Stimulated activated CD4-positive, alpha-beta T cell treated with anti-CD3 and anti-CD28 coated beads, Interleukin-12 subunit alpha, Interleukin-12 subunit beta, amount 100 ng/mL, for 4 hours (primary cell): Measurements from ENCODE around the gene OPALIN.

Experiments used
- DNase-seq: peaks from one replicate; pipeline ENCODE4 v3.0.0-alpha.2; 2020

Gene OPALIN

DNA sequence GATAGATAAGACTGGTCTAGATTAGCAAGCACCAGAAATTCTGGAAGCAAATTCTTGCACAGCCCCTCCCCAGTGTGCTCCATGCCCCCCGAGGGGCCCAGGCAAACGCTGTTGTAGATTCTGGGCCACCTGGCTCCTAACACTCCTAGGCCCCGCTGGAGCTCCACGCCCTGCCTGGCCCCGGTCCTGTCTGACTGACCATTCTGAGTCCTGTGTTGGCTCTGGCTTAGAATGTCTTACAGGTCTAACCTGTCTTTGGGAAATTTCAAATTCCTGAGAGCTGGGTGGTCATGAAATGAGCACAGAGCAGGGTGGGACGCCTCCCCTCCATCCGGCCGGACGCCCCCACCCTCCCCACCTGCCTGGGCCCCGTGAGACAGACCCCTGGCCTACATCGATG is 12.6 kb upstream of the OPALIN start:
- DNase-seq, result no peak

DNA sequence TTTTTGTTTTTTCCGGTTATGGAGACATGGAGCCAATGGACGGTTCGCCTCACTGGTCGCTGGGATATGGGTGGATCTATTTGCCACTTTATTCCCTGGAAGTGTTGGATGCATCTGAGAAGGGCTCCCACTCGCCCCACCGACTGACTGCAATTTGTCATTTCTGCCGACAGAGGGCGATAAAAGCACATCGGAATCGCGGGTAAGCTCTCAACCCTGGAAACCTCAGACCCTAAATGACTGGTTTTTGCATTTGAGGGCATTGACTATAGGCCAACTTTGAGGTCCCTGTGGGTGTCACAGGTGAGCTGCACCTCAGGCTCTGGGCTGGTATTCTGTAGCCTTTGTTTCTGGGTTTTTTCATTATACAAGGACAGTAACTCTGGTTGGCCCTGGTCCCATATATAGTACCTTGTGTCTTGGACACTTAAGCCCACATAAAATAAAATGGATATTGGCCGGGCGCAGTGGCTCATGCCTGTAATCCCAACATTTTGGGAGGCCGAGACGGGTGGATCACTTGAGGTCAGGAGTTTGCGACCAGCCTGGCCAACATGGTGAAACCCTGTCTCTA is 11.9 kb upstream of the OPALIN start:
- DNase-seq, result peak; percentile 32

DNA sequence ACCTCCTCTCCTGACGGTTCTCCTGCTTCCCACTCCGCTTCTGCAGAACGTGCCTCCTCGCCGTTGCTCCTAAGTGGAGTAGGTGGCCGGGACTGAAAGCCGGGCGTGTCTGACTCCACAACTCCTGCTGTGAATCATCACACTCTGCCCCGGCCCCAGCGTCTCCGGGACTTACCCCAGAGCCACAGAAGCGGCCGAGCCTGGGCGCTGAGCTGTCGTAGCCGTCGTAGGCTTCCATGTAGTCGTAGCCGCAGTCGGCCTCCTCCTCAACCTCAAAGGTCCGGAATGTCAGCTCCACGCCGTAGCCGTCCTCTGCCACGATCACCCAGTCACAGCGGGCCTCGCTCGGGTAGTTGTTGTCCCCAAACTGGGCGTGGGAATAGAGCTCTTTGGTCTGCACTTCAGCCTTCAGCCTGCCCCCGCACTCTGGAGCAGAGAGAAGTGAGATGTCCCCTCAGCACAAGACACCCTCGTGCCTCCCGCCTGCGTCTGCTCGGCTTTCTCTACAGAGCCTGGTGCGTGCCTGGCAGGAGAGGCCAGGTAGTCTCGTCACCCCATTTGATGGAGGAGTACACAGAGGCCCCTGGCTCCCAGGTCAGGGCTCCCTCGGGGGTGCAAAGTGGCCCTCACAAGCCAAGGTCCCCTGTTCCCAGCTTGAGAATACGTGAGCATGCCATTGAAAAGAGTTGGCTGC is 11.2 kb upstream of the OPALIN start:
- DNase-seq, result no peak

DNA sequence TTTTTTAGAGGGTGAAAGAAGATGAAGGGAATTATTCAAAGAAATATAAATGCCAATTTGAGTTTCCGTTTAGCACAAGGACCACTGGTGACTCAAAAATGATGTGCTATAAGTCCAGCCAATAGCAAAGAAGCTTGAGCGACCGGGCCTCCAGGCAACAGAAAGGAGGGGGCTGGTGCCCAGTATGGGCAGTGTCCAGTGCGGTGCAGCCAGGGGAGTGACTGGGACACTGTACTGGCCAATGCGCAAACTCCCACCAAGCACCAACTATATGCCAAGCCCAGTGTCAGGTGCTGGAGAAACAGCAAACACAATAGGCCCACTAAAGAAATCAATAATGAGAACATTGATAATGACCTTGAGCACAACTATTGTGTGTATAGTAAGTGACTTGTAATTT is 10.2 kb upstream of the OPALIN start:
- DNase-seq, result no peak

DNA sequence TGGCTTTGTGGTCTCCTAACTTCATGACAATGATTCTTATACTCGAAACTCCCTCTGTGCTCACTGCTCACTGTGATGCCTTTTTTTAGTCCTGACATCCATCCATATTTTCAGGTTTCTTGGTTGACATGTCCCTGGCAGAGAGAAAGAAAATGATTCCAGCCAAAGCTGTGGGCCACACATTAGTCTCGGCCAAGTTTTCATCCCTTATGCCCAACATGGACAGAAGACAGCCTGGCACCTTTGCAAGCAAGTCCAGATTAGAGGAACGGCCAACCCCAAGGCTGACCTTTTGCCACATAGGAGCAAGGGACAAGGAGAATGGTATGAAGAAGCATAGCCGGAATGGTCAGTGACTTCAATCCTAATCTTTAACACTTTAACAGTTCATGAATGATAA is 8.7 kb upstream of the OPALIN start:
- no peak for DNase-seq

DNA sequence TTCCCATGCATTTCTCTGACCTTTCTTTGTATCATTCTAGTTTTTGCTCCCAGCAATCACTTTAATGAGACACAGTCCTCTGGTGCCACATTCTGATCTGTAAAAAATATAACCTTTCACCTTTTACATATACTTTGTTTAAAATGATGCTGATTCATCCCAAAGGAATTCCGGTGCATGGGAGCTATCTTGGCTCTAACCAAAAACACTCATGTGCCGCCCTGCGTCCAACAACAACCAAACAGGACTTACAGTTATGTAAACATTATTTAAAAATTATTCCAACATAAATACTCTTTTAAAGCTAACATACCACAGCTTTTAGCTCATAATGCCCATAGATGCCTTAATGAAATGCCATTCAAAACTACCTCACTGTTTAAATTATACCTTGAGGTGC is 7.7 kb upstream of the OPALIN start:
- no peak for DNase-seq

DNA sequence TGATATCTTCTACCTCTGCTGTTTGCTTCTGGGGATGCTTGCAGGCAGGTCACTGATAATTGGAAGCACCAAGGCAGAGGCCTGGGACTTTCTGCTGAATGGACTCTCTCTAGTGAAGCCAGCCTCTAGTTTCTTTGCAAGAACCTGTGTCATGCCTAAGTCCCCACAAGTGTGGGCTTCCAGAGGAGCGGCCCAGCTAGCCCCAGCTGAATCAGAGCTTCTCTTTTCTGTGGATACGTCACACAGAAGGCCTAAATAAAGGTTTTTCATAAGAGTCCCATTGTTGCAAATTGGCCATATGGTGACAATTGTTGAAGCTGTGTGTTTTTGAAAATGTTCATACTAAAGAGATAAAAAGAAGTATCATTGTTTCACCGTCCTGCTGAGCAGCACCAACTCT is 6.8 kb upstream of the OPALIN start:
- no peak for DNase-seq

DNA sequence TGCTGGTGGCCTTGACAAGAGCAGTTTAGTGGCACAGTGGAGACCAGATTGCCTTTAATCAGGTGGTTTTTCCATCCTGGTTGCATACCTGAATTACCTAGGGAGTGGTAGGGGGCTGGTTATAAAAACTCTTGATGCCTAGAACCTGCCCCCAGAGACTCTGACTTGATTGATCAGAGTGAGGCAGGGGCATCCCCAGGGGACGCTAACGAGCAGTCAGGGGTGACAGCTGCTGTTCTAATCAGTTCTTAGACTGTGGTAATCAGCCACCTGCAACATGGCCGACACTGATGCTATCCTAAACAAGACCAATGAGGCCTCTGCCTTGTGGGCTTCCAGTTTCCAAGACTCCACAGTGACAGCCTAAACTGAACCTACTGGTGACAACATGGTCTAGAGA is 2.0 kb upstream of the OPALIN start:
- no peak for DNase-seq

DNA sequence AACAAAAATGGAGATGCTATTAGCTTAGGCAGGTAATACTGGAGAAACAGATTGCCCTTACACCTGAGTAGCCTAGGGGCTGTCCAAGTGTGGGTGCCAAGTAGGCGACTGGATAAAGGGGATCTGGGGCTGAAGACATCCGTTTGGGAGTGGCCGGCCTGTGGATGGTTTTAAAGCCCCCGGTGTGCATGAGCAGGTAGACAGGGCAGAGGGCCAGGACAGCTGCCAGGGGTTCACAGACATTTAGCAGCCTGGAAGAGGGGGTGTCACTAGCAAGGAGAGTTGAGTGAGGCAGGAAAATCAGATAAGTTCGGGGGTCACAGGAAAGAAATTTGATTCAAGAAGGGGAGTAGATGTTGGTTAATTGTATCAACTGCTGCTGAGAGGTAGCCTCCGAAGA is 1.5 kb upstream of the OPALIN start:
- no peak for DNase-seq

DNA sequence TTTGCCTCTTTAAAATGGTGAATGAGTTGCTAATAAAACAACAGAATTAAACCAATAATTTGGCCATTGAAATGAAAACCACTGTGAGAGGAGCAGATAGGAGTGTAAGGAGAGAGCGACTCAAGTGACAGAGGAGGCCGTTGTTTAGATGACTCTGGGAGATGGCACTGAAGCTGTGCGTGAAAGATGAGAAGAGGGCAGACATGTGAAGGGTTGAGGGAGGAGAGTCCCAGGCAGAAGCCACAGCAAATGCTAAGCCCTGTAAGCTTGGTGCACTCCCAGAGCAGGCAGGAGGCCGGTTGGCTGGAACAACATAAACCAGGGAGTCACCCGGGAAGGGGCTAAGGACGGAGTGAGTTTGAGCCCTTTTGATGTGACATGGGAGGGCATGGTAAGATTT is 814 bp upstream of the OPALIN start:
- DNase-seq, result no peak

DNA sequence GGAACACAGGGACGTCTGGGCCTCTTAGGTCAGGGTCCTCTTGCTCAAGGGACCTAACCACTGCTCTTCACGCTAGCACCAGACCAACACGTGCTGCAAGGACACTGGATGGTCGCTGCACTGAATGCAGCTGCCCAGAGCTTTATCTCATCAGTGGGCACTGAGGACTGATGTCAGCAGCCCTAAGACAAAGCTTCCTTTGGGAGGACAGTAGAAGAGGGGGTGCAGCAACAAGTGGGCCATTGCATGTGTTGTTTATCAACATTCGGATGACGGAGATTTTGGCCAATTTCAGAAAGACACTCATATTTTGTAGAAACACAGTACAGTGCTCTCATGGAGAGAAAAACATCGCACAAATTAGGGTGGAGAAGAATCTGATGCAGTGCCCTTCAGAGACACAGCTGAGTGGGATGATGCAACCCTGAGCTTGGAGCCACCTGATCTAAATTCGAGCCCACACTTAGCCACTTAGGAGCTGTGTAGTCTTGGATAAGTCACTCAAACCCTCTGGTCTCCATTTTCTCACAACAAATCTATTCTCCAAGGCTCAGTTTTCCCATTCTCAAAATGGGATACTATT is 1.7 kb downstream of the OPALIN start:
- no peak for DNase-seq

DNA sequence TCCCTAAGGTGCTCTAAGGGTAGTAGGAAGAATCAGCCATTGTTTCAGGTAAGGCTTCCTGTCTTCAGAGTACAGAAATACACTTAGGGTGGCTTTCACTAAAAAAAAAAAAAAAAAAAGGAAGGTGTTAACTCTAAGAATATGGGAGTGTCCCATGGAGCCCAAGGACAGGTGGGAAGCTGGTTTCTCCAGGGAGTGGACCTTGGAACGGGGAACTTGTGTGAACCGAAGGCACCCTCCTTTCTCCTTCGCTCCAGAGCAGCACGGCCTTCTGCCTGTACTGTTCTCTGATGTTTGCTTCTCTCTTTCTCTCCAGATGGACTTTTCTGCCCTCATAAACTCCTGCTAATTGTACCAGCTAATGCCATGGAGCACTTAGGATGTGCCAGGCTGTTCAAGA is 6.2 kb downstream of the OPALIN start:
- DNase-seq, result no peak

DNA sequence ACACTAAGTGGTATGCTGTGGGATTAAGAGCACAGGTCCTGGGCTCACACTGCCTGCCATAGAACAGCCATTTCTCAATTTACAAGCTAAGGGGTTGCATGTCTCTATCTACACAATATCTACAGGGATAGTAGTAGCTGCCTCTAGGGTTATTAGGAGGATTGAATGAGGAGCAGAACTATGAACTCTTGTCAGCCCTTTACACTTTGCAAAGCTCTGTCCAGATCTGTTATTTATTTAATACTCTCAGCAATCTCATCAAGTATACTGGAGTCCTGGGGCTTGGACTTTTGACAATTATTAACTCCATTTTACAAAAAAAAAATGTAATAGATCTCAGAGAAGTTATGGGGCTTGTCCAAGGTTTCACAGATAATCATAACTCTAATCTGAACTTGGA is 6.8 kb downstream of the OPALIN start:
- no peak for DNase-seq

DNA sequence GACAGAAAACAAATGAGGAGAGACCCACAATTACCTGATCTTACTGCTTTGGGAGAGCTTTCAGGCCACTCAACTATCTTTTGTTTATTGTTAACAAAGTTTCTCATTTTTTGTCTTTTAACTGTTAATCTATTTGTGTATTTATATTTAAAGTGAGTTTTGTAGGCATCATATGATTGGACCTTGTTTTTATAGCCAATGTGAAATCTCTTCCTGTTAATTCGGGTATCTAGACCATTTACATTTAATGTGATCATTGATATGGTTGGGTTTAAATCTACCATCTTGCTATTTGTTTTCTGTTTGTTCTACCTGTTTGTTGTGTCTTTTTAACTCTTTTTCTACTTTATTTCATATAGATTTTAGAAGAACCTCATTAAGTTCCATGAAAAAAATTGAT is 12.5 kb downstream of the OPALIN start:
- no peak for DNase-seq

DNA sequence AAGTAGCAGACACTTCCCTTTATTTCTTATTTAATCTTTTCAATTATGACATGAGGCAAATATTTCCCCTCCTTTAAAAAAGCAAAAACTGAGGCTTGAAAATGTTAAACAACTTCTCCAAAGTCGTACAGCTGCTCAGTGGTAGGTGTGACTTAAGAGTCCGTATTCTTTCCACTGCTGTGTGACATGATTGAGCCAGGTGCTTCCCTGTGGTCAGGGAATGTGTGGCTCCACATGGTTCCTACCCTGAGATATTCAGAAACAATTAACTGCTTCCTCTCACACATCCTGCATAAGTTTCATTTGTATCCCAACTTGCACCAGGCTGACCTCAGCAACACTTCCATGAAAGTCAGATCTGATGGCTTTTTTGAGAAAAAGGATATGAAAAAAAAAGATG is 13.6 kb downstream of the OPALIN start:
- DNase-seq, result no peak

DNA sequence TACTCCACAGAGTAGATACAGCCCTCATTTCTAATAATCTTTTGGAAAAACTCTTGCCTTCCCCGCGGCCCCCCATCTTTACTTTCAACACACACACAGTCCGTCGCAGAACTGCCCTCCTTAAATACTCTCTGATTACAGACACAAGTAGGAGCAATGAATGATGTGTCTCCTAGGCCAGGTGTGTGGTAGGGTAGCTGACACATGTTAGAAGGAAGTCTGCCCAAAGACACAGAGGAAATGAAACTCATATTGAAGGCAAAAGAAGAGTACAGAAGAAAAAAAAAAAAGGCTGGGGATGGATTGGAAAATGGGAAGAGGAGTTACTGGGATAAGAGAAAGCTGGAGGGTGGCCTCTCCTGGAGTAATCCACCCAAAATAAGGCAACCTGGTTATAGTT is 14.6 kb downstream of the OPALIN start:
- no peak for DNase-seq

DNA sequence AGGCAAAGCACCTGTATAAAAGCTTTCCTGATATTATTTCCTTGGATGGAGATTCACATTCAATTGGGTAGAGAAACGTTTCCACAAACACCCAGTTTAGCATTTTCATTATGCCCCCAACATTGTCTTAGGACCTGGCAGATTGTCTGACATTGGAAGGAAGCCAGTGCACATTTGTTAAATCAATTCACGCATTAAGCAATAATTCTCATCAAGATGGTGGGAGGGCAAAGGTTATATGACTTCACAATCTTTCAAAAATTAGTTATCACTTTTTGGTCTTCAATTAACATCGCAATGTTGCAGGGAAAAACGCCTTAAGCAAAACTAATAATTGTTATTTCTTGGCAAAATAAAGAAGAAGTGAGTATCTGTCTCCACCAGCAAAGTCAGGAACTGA is 16.4 kb downstream of the OPALIN start:
- DNase-seq, result no peak

DNA sequence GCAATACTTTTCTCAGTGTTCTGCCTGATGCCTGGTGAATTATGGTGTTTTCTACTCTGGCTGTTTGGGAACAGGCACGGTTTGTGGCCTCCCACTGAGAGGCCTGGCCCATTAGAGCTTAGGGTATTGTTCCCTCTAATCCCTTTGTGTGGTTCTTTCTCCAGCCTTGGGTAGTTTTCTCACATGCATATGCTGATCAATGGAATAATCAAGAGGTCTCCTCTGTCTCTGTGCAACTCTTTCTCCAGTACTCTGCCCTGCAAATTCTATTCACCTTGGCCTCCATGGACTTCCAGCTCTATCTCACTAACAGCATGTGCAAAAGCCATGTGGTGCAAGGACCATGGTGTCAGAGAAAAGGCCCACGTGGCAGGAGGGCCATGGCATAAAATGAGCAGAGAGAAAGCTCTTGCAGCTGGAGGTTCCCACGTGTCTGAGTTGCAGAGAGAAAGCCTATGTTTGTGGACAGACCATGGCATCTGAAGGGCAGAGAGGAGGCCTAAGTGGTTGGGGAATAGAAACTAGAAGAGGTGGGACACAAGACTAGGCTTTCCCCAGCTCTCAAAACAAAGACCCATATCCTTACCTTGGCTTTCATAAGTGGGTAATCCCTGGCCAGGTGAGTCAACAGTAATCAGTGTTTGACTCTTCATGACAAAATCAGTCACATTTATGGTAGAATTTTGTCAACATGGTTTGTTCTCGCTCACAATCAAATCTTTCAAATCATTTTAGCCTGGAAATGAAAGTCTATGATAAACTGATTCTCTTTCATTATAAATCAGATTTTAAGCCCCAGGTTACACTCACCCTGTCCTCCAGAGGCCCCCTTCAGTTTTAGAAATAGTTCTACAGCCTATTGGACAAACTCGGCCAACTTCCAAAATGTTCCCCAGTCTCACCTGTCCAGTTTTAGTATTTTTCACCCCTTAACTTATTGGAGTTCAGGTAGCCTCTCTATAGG is 17.3 kb downstream of the OPALIN start:
- DNase-seq, result no peak

DNA sequence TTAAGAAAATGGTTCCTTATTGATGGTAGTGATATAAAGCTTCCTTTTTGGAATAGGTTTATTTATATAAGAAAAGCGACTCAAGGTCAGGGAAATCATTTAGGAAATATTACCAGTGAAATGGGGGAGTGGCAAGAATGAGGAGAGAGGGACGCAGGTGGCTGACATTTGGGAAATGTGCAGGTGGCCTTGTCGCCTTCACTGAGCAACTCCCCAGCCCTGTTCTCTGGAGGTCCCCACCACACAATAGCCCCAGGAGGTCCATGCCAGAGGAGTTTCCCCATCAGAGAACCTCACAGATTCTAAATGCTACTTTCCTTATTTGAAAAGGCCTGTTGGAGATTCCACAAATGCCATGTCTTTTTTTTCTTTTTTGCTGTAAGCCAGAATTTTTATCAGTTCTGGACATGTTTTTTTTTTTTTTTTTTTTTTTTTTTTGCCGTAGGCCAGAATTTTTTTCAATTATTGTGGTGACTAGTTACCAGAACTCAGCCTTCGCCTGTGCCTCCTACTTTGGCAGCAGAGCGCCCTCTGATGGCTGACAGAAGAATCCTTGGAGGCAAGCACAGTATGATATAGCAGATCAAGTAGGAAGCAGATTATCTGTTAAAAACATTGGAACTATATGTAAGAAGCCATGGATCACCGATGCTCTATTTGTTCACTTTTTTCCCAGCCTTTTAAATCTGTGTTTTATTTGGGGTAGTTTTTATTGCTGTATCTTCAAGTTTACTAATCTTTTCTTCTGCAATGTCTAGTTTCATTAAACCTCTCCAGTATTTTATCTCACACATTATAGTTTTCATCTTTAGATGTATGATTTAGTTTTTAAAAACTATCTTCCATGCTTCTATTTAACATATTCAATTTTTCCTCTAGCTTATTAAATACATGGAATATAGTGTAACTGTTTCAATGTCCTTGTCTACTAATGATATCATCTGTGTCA is 18.6 kb downstream of the OPALIN start:
- DNase-seq, result peak; percentile 41

DNA sequence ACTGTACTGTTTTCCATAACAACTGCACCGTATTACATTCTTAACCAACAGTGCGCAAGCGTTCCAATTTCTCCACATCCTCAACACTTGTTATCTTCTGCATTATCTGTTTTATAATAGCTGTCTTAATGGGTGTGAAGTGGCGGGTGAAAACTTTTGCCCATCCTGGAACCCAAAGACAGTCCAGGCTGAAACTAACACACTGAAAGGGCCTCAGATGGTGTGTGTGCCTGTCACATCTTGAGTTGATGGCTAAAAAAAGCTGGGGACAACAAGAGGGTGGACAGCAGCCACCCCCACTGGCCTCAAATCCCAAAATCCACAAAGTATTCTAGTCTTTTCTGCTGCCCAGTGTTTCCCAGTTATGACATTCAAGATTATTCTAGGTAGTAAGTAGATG is 19.4 kb downstream of the OPALIN start:
- no peak for DNase-seq

DNA sequence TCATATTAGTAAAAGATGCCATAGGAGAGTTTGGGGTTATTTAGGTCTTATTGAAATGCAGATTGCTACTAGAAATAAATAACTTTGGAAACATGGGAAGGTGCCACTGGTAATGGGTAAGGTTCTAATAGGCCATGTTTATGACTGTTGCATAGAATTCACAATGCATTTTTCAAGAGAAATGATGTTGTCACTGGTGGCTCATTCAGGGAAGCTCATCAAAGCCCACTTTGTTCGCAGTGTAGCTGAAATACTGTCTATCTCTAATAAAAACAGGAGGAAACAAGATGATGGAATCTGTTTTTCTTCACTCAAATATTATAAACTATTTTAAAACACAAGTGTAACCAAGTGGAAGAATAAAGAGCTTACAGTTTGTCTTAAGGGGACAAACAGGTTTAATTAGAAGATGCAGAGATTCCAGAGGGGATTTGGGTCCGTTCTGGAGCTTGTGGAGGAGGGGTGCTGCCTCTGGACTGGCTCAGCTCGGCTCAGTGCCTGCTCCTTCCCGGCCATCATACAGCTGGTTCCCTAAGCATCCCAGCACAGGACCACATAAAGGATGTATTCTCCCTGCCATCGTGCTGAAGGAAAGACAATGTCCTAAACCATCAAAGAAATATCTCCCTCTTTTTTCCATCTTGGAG is 20.4 kb downstream of the OPALIN start:
- no peak for DNase-seq

DNA sequence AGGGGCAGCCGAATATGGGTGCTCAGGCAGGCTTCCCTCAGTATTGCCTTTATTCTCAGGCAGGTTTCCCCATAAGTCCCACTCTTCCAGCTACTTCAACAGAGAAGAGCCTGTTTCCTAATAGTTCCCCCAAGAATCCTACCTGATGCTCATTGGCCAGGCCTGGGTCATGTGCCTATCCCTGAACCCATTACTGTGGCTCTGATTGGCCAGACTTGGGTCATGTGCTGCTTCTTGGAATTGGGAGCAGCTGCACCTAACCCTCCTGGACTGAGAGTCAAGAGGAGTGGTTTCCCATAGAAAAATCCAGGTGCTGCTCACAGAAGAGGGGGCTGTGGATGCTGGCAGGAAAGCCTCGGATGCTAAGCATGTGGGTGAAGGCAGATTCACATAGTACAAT is 21.7 kb downstream of the OPALIN start:
- no peak for DNase-seq
